Calu3 (cell line): ENCODE data around the gene EHBP1L1. TPM values are rescaled to one million over a fixed set of nuclear protein-coding genes. Genes with fewer than 3 reads are reported as not detected.
A peak's percentile ranks its signal among the peaks of the same experiment; 100 is the strongest.

Experiments used
- BruUV-seq: library from RNA; stranded (reverse); fragments of 400-500 nt; replicated peaks from 2 replicates; lab custom pipeline; 2021; lab: Mats Ljungman, UMichigan
- CTCF ChIA-PET: fragments of 300-600 bp; sonication (Branson Sonifier 250); formaldehyde crosslinking; loops from one replicate; lab custom pipeline; 2022; ENCODE audit warnings: antibody characterized with exemption; lab: Charles Lee
- DNase-seq: peaks from one replicate; pipeline ENCODE4 v3.0.0; 2022
- H3K27ac Mint-ChIP-seq: one replicate; pipeline ENCODE4 v1.8.0; 2022; ENCODE audit warnings: mixed read lengths; ENCODE audit not compliant: unreplicated experiment
- H3K27me3 Mint-ChIP-seq: one replicate; pipeline ENCODE4 v1.8.0; 2022; ENCODE audit warnings: mixed read lengths; ENCODE audit not compliant: unreplicated experiment
- H3K36me3 Mint-ChIP-seq: one replicate; pipeline ENCODE4 v1.8.0; 2022; ENCODE audit warnings: mild to moderate bottlenecking, moderate library complexity, mixed read lengths; ENCODE audit not compliant: insufficient read depth, unreplicated experiment
- H3K4me1 Mint-ChIP-seq: one replicate; pipeline ENCODE4 v1.8.0; 2022; ENCODE audit warnings: mild to moderate bottlenecking, low read depth, mixed read lengths; ENCODE audit not compliant: unreplicated experiment
- H3K4me3 Mint-ChIP-seq: one replicate; pipeline ENCODE4 v1.8.0; 2022; ENCODE audit warnings: mild to moderate bottlenecking, low read depth, moderate library complexity, mixed read lengths; ENCODE audit not compliant: unreplicated experiment
- H3K9me3 Mint-ChIP-seq: one replicate; pipeline ENCODE4 v1.8.0; 2022; ENCODE audit warnings: low read depth, mixed read lengths; ENCODE audit not compliant: unreplicated experiment
- CTCF ChIP-seq: fragments of 200-600 bp; IDR thresholded peaks from one replicate; pipeline ENCODE4 v1.8.0; 2022; ENCODE audit warnings: antibody characterized with exemption; ENCODE audit not compliant: unreplicated experiment
- intact Hi-C: fragments of 100-400 bp; cut with micrococcal nuclease; formaldehyde crosslinking; loops from one replicate; pipeline ENCODE4 v1.10.0; 2022; ENCODE audit not compliant: unreplicated experiment
- total RNA-seq: library from RNA; stranded (reverse); gene quantifications from 2 replicates; pipeline ENCODE4 v1.2.3, GENCODE V29; 2022

The EHBP1L1 gene
- total RNA-seq, 1 experiment from 2014 or later: 73.7 TPM

- Mint-ChIP-seq H3K27ac (no peak overlapping the region), H3K27me3 (no peaks in the 10 kb centered on the region), H3K4me1 (no peaks in the 10 kb centered on the region), H3K9me3 (no peaks in the 10 kb centered on the region), H3K36me3 (peaks cover 46% of the 10 kb centered on the region), H3K4me3 (no peak overlapping the region)
- intact Hi-C loops: no loop called here
- no peak for TF ChIP-seq CTCF
- CTCF ChIA-PET: interaction anchor here (1.1 kb wide), 1 partner anchor 28 kb away, joined by 3 read pairs; no protein-coding TSS in a partner anchor
- no peak for DNase-seq
- no TSS peak for BruUV-seq
These were observed 48.2 kb downstream of the EHBP1L1 start for GRCh38 chr11:65623852-65624616.

GRCh38 chr11:65624931-65625627 is 49.2 kb downstream of the EHBP1L1 start:
- CTCF ChIA-PET: no interaction called here
- no peak for TF ChIP-seq CTCF
- no peak for DNase-seq
- BruUV-seq: no TSS peak
- H3K27me3 Mint-ChIP-seq: no peaks in the 10 kb centered on the region
- no peaks in the 10 kb centered on the region for H3K4me1 Mint-ChIP-seq
- H3K4me3 Mint-ChIP-seq: no peak overlapping the region
- H3K27ac Mint-ChIP-seq: no peak overlapping the region
- intact Hi-C loops: no loop called here
- H3K36me3 Mint-ChIP-seq: peaks cover 53% of the 10 kb centered on the region
- no peaks in the 10 kb centered on the region for H3K9me3 Mint-ChIP-seq

DNA sequence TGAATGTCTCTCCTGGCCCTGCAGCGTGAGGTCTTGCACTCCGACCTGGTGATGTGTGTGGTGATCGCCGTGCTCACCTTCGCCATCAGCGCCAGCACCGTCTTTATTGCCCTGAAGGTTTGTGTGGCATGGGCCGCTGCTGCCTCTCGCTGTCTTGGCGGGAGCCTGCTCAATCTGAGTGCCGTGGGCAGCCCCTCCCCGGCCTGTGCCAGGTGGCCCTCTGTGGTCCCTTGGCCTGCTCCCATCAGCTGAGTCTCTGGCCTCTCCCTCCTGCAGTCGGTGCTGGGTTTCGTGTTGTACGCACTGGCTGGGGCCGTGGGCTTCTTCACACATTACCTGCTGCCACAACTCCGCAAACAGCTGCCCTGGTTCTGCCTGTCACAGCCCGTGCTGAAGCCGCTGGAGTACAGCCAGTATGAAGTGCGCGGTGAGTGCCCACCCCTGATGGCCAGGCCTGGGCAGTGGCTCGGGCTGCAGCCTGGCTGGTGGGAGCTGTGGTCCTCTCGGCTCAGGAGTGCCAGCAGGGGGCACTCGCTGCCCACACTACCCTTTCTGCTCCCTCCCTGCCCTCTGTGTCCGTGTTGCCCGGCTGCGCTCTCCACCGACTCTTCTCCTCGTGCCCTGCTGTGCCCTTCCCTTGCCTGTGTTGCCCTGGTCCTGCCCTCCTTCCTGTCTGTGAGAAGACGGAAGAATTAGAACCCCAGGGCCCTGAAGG is 49.9 kb downstream of the EHBP1L1 start:
- Mint-ChIP-seq H3K36me3 (peaks cover 57% of the 10 kb centered on the region), H3K4me3 (no peak overlapping the region), H3K27ac (no peak overlapping the region), H3K27me3 (no peaks in the 10 kb centered on the region), H3K4me1 (no peaks in the 10 kb centered on the region), H3K9me3 (no peaks in the 10 kb centered on the region)
- peak; percentile 34 for DNase-seq
- peak; percentile 43 for TF ChIP-seq CTCF
- no TSS peak for BruUV-seq
- intact Hi-C loops: no loop called here
- CTCF ChIA-PET: interaction anchor here (0.9 kb wide), 1 partner anchor 86 kb away, joined by 4 read pairs; the partner anchor contains the start of gene KAT5

- no peaks in the 10 kb centered on the region for H3K9me3 Mint-ChIP-seq
- no peak overlapping the region for H3K4me3 Mint-ChIP-seq
- peaks cover 43% of the 10 kb centered on the region for H3K36me3 Mint-ChIP-seq
- H3K27ac Mint-ChIP-seq: no peak overlapping the region
- intact Hi-C loops: no loop called here
- H3K4me1 Mint-ChIP-seq: no peaks in the 10 kb centered on the region
- CTCF ChIA-PET: no interaction called here
- TF ChIP-seq CTCF: no peak
- DNase-seq: no peak
- BruUV-seq: no TSS peak
- no peaks in the 10 kb centered on the region for H3K27me3 Mint-ChIP-seq
These were observed 51.3 kb downstream of the EHBP1L1 start for GRCh38 chr11:65627202-65627601.
